PC-3 (cell line): ENCODE results near the gene SLC39A10. TPM values are rescaled to one million over a fixed set of nuclear protein-coding genes. Genes with fewer than 3 reads are reported as not detected.

ENCODE experiments used
- ATAC-seq: fragments of 200-7000 bp; cut with Tn5 transposase; 2 replicates; pipeline ENCODE4 v1.9.1; 2020; ENCODE audit warnings: mild to moderate bottlenecking, moderate library complexity
- BruUV-seq: library from RNA; stranded (reverse); fragments of 400-500 nt; replicated peaks from 2 replicates; lab custom pipeline; 2021; lab: Mats Ljungman, UMichigan
- CTCF ChIA-PET: fragments of 300-600 bp; sonication (Branson Sonifier 250); formaldehyde crosslinking; loops from one replicate; lab custom pipeline; 2022; ENCODE audit warnings: antibody characterized with exemption; lab: Charles Lee
- POLR2A ChIA-PET: fragments of 300-600 bp; sonication (Branson Sonifier 250); formaldehyde crosslinking; loops from one replicate; lab custom pipeline; 2022; ENCODE audit warnings: antibody characterized with exemption; ENCODE audit not compliant: unreplicated experiment; lab: Charles Lee
- DNase-seq: peaks from one replicate; pipeline ENCODE4 v3.0.0-alpha.2; 2015
- H2AFZ ChIP-seq: fragments of 300-600 bp; sonication (generic); 2 replicates; pipeline ENCODE4 v1.6.0; 2016; ENCODE audit warnings: antibody characterized with exemption, low read length
- H3F3A ChIP-seq: fragments of 300-600 bp; sonication (generic); one replicate; pipeline ENCODE4 v1.6.0; 2017; ENCODE audit warnings: antibody characterized with exemption, low read length, control low read depth, mild to moderate bottlenecking; ENCODE audit not compliant: unreplicated experiment
- H3K27ac ChIP-seq: fragments of 300-600 bp; sonication (generic); 2 replicates; pipeline ENCODE4 v1.5.1; 2016; ENCODE audit warnings: mild to moderate bottlenecking, low read length
- H3K27me3 ChIP-seq: fragments of 300-600 bp; sonication (generic); 2 replicates; pipeline ENCODE4 v1.6.1; 2016; ENCODE audit warnings: low read length, mixed read lengths
- H3K36me3 ChIP-seq: fragments of 300-600 bp; sonication (generic); 2 replicates; pipeline ENCODE4 v1.6.1; 2016; ENCODE audit warnings: low read depth, mixed run types, low read length, mixed read lengths
- H3K4me1 ChIP-seq: fragments of 300-600 bp; sonication (generic); 2 replicates; pipeline ENCODE4 v1.5.1; 2016; ENCODE audit warnings: low read length; ENCODE audit not compliant: insufficient read depth
- H3K4me2 ChIP-seq: fragments of 300-600 bp; sonication (generic); 2 replicates; pipeline ENCODE4 v1.6.0; 2016; ENCODE audit warnings: low read length
- H3K4me3 ChIP-seq: fragments of 300-600 bp; sonication (generic); 2 replicates; pipeline ENCODE4 v1.5.1; 2016; ENCODE audit warnings: mild to moderate bottlenecking, low read length, mixed read lengths
- H3K79me2 ChIP-seq: fragments of 300-600 bp; sonication (generic); 2 replicates; pipeline ENCODE4 v1.6.1; 2017; ENCODE audit warnings: low read length, mixed read lengths
- H3K9ac ChIP-seq: fragments of 300-600 bp; sonication (generic); 2 replicates; pipeline ENCODE4 v1.6.0; 2016; ENCODE audit warnings: mild to moderate bottlenecking, low read length
- H3K9me2 ChIP-seq: fragments of 300-600 bp; sonication (generic); replicated peaks from 2 replicates; pipeline ENCODE4 v1.6.1; 2016; ENCODE audit warnings: mixed run types, low read length, mixed read lengths
- H3K9me3 ChIP-seq: fragments of 300-600 bp; sonication (generic); 2 replicates; pipeline ENCODE4 v1.6.1; 2016; ENCODE audit warnings: low read length, mixed read lengths
- H4K20me1 ChIP-seq: fragments of 300-600 bp; sonication (generic); 2 replicates; pipeline ENCODE4 v1.6.1; 2016; ENCODE audit warnings: low read length, mixed read lengths
- EZH2 ChIP-seq: fragments of 300-600 bp; sonication (generic); IDR thresholded peaks from one replicate; pipeline ENCODE4 v1.6.1; 2017; ENCODE audit warnings: antibody characterized with exemption, mild to moderate bottlenecking, low read length; ENCODE audit not compliant: unreplicated experiment
- EZH2phosphoT487 ChIP-seq: fragments of 300-600 bp; sonication (generic); IDR thresholded peaks from 2 replicates; pipeline ENCODE4 v1.6.1; 2018; ENCODE audit warnings: mild to moderate bottlenecking, antibody characterized with exemption, low read length, borderline replicate concordance
- intact Hi-C: fragments of 100-400 bp; cut with micrococcal nuclease; formaldehyde crosslinking; loops from 2 replicates; pipeline ENCODE4 v1.9.0; 2023
- total RNA-seq: library from RNA; depleted of rRNA; stranded (reverse); fragments of >200 nt; gene quantifications from 2 replicates; pipeline ENCODE4 v1.2.3, GENCODE V29; 2014
- TF ChIP-seq, protein P1 (sequence below): fragments of 300-600 bp; sonication (generic); conservative IDR thresholded peaks from 2 replicates; pipeline ENCODE4 v1.5.1; 2017; ENCODE audit warnings: antibody characterized with exemption, low read depth, mild to moderate bottlenecking, low read length

SLC39A10 gene
- total RNA-seq, 1 experiment from 2014 or later: 18.6 TPM

DNA sequence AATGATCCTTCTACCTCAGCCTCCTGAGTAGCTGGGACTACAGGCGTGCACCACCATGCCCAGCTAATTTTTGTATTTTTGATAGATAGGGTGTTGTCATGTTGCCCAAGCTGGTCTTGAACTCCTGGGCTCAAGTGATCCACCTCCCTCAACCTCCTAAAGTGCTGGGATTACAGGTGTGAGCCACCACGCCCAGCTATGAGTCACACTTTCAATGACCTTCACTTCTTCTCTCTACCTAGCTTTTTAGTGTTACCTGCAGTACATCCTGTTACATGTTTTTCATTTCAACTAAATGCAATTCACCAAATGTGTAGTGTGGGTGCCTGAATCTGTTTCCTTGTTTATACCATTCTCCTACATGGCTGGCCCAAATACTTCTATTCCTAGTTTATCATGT is 64.0 kb downstream of the SLC39A10 start:
- intact Hi-C loops: no loop called here
- POLR2A ChIA-PET: no interaction called here
- ATAC-seq (no peak), DNase-seq (peak; percentile 26)
- no peaks in the 10 kb centered on the region for H3K4me1 ChIP-seq
- CTCF ChIA-PET: interaction anchor here (0.6 kb wide), 1 partner anchor 216 kb away, joined by 3 read pairs; no protein-coding TSS in a partner anchor
- H3F3A ChIP-seq: no peaks in the 10 kb centered on the region
- no peaks in the 10 kb centered on the region for H3K27me3 ChIP-seq
- TF ChIP-seq EZH2: no peak
- no peak for TF ChIP-seq EZH2phosphoT487
- TF ChIP-seq, protein P1, sequence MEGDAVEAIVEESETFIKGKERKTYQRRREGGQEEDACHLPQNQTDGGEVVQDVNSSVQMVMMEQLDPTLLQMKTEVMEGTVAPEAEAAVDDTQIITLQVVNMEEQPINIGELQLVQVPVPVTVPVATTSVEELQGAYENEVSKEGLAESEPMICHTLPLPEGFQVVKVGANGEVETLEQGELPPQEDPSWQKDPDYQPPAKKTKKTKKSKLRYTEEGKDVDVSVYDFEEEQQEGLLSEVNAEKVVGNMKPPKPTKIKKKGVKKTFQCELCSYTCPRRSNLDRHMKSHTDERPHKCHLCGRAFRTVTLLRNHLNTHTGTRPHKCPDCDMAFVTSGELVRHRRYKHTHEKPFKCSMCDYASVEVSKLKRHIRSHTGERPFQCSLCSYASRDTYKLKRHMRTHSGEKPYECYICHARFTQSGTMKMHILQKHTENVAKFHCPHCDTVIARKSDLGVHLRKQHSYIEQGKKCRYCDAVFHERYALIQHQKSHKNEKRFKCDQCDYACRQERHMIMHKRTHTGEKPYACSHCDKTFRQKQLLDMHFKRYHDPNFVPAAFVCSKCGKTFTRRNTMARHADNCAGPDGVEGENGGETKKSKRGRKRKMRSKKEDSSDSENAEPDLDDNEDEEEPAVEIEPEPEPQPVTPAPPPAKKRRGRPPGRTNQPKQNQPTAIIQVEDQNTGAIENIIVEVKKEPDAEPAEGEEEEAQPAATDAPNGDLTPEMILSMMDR: no peak
- BruUV-seq: no TSS peak
- 0 out of 2 replicates have a peak, but pooled peaks cover 2% of the 10 kb centered on the region for H3K36me3 ChIP-seq
- no peak overlapping the region for H3K27ac ChIP-seq
- no peaks in the 10 kb centered on the region for H3K9me2 ChIP-seq
- no peak overlapping the region for H3K9ac ChIP-seq
- no peak overlapping the region for H2AFZ ChIP-seq
- no peaks in the 10 kb centered on the region for H4K20me1 ChIP-seq
- H3K9me3 ChIP-seq: no peaks in the 10 kb centered on the region
- H3K4me2 ChIP-seq: no peak overlapping the region
- H3K79me2 ChIP-seq: no peaks in the 10 kb centered on the region
- H3K4me3 ChIP-seq: no peak overlapping the region

DNA sequence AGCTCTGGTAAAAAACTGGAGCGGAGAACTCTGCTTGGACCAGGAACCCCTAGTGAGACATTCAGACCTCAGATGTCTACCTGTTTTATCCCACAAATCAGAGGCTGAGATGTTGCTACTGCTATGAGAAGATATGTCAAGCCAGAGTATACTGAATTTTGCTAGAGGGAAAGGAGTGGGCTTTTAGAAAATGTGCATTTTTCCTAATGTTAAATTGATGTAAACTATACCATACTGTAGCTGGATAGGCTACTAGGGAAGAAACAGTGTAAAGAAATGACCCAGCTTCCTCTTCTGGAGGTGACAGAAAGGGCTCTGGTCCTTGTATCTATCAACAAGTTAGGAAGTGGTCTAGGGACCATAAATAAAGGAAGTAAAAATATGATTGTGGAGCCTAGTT is 65.0 kb downstream of the SLC39A10 start:
- no peak for DNase-seq
- CTCF ChIA-PET: no interaction called here
- Histone ChIP-seq H3K4me3 (no peak overlapping the region), H3K27me3 (no peaks in the 10 kb centered on the region), H3K27ac (no peak overlapping the region), H3K9me2 (no peaks in the 10 kb centered on the region), H3K4me2 (no peak overlapping the region), H2AFZ (no peak overlapping the region), H3K36me3 (no peaks in the 10 kb centered on the region), H3K79me2 (no peaks in the 10 kb centered on the region), H4K20me1 (no peaks in the 10 kb centered on the region), H3K9me3 (no peaks in the 10 kb centered on the region), H3K9ac (no peak overlapping the region), H3K4me1 (no peaks in the 10 kb centered on the region), H3F3A (no peaks in the 10 kb centered on the region)
- no peak for ATAC-seq
- POLR2A ChIA-PET: no interaction called here
- intact Hi-C loops: no loop called here
- no TSS peak for BruUV-seq
- TF ChIP-seq EZH2phosphoT487 (no peak), EZH2 (no peak)
- TF ChIP-seq, protein P1: no peak

DNA sequence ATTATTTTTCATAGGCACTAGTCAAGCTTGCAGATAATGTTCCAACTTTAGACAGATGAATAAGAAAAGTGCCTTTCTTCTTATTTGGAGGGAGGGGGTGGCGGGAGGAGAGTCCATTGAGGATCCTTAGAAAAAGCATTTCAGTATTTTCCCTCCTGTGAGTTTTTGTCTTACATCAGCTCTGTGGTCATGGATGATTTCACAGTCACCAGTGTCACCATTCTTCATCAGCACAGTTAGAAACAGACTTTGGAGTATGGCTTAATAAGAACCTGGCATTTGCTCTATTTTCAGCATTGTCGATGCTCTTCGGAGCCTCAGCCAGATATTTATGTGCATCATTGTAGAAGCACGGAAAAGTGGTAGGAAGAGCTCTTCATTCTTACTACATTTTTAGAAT is 70.1 kb downstream of the SLC39A10 start:
- Histone ChIP-seq H4K20me1 (no peaks in the 10 kb centered on the region), H3F3A (no peaks in the 10 kb centered on the region), H3K79me2 (no peaks in the 10 kb centered on the region), H3K9me3 (no peaks in the 10 kb centered on the region), H3K9ac (no peak overlapping the region), H2AFZ (no peak overlapping the region), H3K27me3 (no peaks in the 10 kb centered on the region), H3K4me2 (no peak overlapping the region), H3K27ac (no peak overlapping the region), H3K4me1 (no peaks in the 10 kb centered on the region), H3K4me3 (no peak overlapping the region), H3K9me2 (no peaks in the 10 kb centered on the region), H3K36me3 (peaks cover 3% of the 10 kb centered on the region; the same call in 1 of the 2 replicates)
- DNase-seq: no peak
- intact Hi-C loops: no loop called here
- TF ChIP-seq, protein P1: no peak
- TF ChIP-seq EZH2phosphoT487 (no peak), EZH2 (no peak)
- ChIA-PET POLR2A (no interaction called here), CTCF (no interaction called here)
- ATAC-seq: no peak
- BruUV-seq: no TSS peak
